ENCODE results near the gene TSPAN9. TPM values are rescaled to one million over a fixed set of nuclear protein-coding genes. Genes with fewer than 3 reads are reported as not detected.

TSPAN9 gene
- polyA plus RNA-seq, 3 donors: 10.5 to 29.7 (median 25.6) TPM

GRCh38 chr12:3295646-3296408 lies 218.6 kb downstream of the TSPAN9 start:
- H3K27ac ChIP-seq (ENCODE audit: low read depth, low read length): no peak overlapping the region
- 58 to 65% (median 59%) methylated on average over 16 of the region's 16 CpGs for WGBS, 3 donors

DNA sequence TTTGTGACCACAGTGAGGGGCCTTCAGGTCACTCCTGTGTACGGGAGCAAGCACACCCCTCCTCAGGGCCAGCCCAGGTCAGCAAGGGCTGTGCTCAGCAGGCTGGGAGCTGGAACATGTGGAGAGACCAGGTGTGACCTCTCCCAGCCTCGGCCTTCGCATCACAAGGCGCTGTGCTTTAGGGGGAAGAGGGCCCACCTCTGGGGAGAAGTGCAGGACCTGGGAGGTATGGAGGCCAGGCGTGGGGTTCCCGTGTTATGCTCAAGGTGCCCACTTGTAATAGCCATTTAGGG lies 219.2 kb downstream of the TSPAN9 start:
- H3K27ac ChIP-seq (ENCODE audit: low read depth, low read length): no peak overlapping the region
- 39 to 91% (median 88%) methylated on average over 6 of the region's 6 CpGs for WGBS, 3 donors

GRCh38 chr12:3298603-3299002 lies 221.4 kb downstream of the TSPAN9 start:
- 53 to 81% (median 55%) methylated on average over 17 of the region's 17 CpGs for WGBS, 3 donors
- no peak overlapping the region for H3K27ac ChIP-seq (ENCODE audit: low read depth, low read length)

GRCh38 chr12:3299929-3300832 lies 223.0 kb downstream of the TSPAN9 start:
- WGBS, 3 donors: 2% methylated on average over 31 to 32 of the region's 32 CpGs
- H3K27ac ChIP-seq (ENCODE audit: low read depth, low read length): no peak overlapping the region

- WGBS, 3 donors: 37 to 56% (median 49%) methylated on average over 10 of the region's 10 CpGs
- H3K27ac ChIP-seq (ENCODE audit: low read depth, low read length): no peak overlapping the region
Observed at GRCh38 chr12:3300833-3301401, 223.7 kb downstream of the TSPAN9 start.

DNA sequence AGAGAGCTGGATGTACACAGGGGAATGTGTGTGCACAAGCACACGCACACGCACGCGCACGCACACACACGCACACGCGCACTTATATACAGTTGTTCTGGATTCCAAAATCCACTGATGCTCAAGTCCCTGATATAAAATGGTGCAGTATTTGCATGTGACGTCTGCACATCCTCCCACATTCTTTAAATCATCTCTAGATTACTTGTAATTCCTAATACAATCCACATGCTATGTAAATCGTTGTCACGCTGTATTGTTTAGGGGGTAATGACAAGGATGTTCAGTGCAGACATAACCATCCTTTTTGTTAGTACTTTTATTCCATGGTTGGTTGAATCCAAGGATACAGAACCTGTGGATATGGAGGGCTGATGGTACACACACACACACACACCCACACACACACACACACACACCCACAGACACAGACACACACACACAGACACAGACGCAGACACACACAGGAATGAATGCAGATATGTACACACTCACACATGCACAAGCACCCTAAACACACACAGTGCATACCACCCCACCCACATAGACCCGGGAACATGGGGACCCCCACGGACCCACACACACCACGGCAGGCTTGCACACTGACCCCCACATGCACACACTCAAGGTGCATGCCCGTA lies 225.3 kb downstream of the TSPAN9 start:
- 82 to 91% (median 90%) methylated on average over 16 of the region's 16 CpGs for WGBS, 3 donors

GRCh38 chr12:3303410-3304136 lies 226.4 kb downstream of the TSPAN9 start:
- WGBS, 3 donors: 54 to 74% (median 67%) methylated on average over 18 of the region's 18 CpGs
- no peak overlapping the region for H3K27ac ChIP-seq (ENCODE audit: low read depth, low read length)

More for the DNA sequence above, 225.3 kb downstream of the TSPAN9 start:
- no peak overlapping the region for H3K27ac ChIP-seq (ENCODE audit: low read depth, low read length)

GRCh38 chr12:3304436-3305165 lies 227.4 kb downstream of the TSPAN9 start:
- H3K27ac ChIP-seq (ENCODE audit: low read depth, low read length): no peak overlapping the region
- 74 to 80% (median 75%) methylated on average over 30 of the region's 30 CpGs for WGBS, 3 donors

GRCh38 chr12:3305464-3305863 lies 228.3 kb downstream of the TSPAN9 start:
- 91 to 98% (median 91%) methylated on average over 12 of the region's 12 CpGs for WGBS, 3 donors

GRCh38 chr12:3305904-3306619 lies 228.9 kb downstream of the TSPAN9 start:
- no peak overlapping the region for H3K27ac ChIP-seq (ENCODE audit: low read depth, low read length)
- 90 to 94% (median 92%) methylated on average over 19 of the region's 19 CpGs for WGBS, 3 donors

More at GRCh38 chr12:3305464-3305863, 228.3 kb downstream of the TSPAN9 start:
- no peak overlapping the region for H3K27ac ChIP-seq (ENCODE audit: low read depth, low read length)

- H3K27ac ChIP-seq (ENCODE audit: low read depth, low read length): no peak overlapping the region
- 34 to 73% (median 63%) methylated on average over 8 of the region's 8 CpGs for WGBS, 3 donors
Observed at GRCh38 chr12:3307389-3307788, 230.2 kb downstream of the TSPAN9 start.

- H3K27ac ChIP-seq (ENCODE audit: low read depth, low read length): no peak overlapping the region
- WGBS, 3 donors: 88 to 93% (median 89%) methylated on average over 8 of the region's 8 CpGs
Observed at GRCh38 chr12:3308063-3308462, 230.9 kb downstream of the TSPAN9 start.

GRCh38 chr12:3308609-3309008 lies 231.4 kb downstream of the TSPAN9 start:
- no peak overlapping the region for H3K27ac ChIP-seq (ENCODE audit: low read depth, low read length)
- 58 to 81% (median 59%) methylated on average over 9 of the region's 9 CpGs for WGBS, 3 donors

- WGBS, 3 donors: 92 to 94% (median 92%) methylated on average over 9 of the region's 9 CpGs
Observed at GRCh38 chr12:3309805-3310204, 232.6 kb downstream of the TSPAN9 start.

DNA sequence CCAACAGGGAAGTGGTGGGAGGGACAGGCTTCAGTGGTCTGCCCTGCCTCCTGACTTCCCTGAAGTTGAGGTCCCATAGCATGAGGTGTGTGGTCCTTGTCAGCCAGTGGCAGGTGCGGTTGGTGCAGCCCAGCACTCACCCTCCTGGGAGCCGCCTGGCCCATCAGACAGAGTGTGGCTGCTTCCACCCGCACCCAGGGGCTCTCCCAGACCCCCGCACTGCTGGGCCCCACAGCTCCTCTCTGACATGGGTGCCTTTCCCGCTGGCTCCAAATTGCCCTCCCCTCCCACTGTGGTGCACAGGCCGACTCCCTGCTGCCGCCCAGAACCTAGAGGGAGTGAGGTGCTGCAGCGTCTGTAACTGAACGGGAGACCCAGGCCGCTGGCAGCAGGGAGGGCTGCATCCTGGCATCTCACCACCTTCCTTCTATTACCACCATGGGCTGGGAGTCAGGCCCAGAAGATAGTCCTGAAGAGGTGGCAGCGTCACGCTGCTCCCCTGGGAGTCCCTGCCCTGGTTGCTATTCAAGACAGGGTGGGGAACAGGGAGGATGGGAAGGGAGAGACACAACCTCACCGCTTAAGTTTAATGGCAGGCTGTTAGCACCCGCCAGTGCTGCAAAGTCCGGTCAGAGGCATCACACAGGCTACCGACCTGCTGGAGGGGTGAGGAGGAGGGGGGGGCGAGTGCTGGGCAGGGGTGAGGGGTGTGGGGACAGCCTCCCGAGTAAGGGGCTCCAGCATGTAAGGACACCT lies 233.3 kb downstream of the TSPAN9 start:
- H3K27ac ChIP-seq (ENCODE audit: low read depth, low read length): no peak overlapping the region
- 82 to 89% (median 84%) methylated on average over 16 to 18 of the region's 18 CpGs for WGBS, 3 donors

More at GRCh38 chr12:3309805-3310204, 232.6 kb downstream of the TSPAN9 start:
- H3K27ac ChIP-seq (ENCODE audit: low read depth, low read length): no peak overlapping the region

GRCh38 chr12:3311027-3311402 lies 233.8 kb downstream of the TSPAN9 start:
- 40 to 90% (median 86%) methylated on average over 14 of the region's 14 CpGs for WGBS, 3 donors
- H3K27ac ChIP-seq (ENCODE audit: low read depth, low read length): no peak overlapping the region
